GM10248 (cell line): ENCODE results near the gene GPR152.
A peak's percentile ranks its signal among the peaks of the same experiment; 100 is the strongest.

ENCODE experiments used
- CTCF ChIA-PET: fragments of 300-600 bp; sonication (Branson Sonifier 250); formaldehyde crosslinking; extraction: SDS; loops from one replicate; lab custom pipeline; 2021; ENCODE audit warnings: antibody characterized with exemption; lab: Yijun Ruan, JAX
- POLR2A ChIA-PET: fragments of 350-650 bp; sonication (Branson Sonifier 250); formaldehyde crosslinking; extraction: SDS; loops from one replicate; lab custom pipeline; 2020; ENCODE audit warnings: antibody characterized with exemption; lab: Yijun Ruan, JAX
- DNase-seq: peaks from one replicate; pipeline ENCODE4 v3.0.0; 2012; ENCODE audit errors: extremely low spot score
- TF ChIP-seq, protein P1 (sequence below): IDR thresholded peaks from 2 replicates; pipeline ENCODE4 v1.5.1; 2012; ENCODE audit warnings: mild to moderate bottlenecking, low read depth; ENCODE audit errors: extremely low read depth, missing control alignments, control extremely low read depth

The GPR152 gene

DNA sequence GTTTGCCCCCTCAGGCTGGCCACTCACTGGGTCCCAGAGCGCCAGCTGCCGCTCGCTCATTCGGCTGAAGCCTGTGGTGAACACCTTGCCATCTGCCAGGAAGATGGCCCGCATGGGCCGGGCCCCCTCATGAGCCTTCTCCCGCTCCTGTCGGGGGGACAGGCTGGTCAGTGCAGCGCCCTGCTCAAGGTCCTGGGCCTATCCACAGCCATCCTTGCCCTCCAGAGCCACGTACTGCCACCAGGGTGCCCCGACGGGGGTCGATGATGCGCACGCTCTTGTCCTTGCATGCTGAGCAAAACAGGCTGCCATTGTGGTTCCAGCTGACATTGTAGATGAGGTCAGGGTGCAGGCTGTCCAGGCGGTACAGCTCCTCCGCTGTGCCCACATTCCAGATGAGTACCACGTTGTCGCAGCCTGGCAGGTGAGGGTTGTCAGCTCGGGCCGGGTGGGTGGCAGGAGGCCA lies 11.4 kb downstream of the GPR152 start:
- POLR2A ChIA-PET = interaction anchor here (0.5 to 0.8 kb wide), 2 partner anchors 10 to 90 kb away, joined by 3 read pairs; no protein-coding TSS in a partner anchor
- TF ChIP-seq, protein P1, sequence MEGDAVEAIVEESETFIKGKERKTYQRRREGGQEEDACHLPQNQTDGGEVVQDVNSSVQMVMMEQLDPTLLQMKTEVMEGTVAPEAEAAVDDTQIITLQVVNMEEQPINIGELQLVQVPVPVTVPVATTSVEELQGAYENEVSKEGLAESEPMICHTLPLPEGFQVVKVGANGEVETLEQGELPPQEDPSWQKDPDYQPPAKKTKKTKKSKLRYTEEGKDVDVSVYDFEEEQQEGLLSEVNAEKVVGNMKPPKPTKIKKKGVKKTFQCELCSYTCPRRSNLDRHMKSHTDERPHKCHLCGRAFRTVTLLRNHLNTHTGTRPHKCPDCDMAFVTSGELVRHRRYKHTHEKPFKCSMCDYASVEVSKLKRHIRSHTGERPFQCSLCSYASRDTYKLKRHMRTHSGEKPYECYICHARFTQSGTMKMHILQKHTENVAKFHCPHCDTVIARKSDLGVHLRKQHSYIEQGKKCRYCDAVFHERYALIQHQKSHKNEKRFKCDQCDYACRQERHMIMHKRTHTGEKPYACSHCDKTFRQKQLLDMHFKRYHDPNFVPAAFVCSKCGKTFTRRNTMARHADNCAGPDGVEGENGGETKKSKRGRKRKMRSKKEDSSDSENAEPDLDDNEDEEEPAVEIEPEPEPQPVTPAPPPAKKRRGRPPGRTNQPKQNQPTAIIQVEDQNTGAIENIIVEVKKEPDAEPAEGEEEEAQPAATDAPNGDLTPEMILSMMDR = no peak
- DNase-seq = no peak
- CTCF ChIA-PET = interaction anchor here (0.7 to 1.4 kb wide), 5 partner anchors 12 to 40 kb away, joined by 3 to 4 read pairs (median 3); partner anchors contain the start of genes PPP1CA, RPS6KB2, TBC1D10C and TMEM134

DNA sequence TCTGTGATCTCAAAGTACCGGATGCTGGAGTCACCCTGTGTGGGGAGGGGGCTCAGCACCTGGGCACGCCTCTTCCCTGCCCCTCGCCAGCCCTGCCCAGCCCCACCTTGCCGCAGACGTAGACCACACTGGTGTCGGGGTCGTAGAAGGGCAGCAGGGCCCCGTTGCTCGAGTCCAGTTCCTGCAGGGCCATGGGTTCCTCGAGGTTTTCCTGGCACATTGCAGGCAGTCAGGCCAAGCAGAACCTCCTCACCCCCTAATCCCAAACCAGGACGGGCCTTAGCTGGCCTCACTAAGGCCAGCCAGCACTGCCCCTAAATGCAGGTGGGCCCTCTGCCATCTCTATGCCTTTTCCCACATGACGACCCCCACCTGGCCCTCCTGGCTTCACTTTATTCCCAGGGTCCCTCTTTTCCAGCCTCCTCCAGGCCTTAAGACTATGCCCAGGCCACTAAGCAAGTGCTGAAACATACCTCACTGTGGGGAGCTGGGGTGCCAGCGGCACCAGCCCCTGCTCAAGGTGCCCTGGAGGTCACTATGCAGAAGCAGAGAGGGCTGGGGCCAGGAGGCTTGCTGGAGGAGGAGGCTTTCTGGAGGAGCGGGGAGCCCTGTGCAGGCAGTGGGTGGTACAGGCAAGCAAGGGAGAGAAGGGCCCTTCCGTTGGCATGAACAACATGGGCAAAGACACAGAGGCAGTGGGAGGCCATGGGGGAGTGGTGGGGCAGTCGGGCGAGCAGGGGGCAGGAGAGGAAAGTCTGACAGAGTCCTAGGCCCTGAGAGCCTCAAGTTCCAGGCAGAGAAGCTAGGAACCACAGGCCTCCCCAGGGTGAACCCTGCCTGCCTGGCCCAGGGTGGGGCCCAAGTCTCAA lies 12.1 kb downstream of the GPR152 start:
- no peak for DNase-seq
- CTCF ChIA-PET = interaction anchor here (0.7 to 1.4 kb wide), 4 partner anchors 12 to 39 kb away, joined by 3 to 4 read pairs (median 3); partner anchors contain the start of genes PPP1CA, RPS6KB2 and TBC1D10C
- TF ChIP-seq, protein P1 = no peak
- POLR2A ChIA-PET = interaction anchor here (0.5 kb wide), 1 partner anchor 89 kb away, joined by 3 read pairs; no protein-coding TSS in a partner anchor

DNA sequence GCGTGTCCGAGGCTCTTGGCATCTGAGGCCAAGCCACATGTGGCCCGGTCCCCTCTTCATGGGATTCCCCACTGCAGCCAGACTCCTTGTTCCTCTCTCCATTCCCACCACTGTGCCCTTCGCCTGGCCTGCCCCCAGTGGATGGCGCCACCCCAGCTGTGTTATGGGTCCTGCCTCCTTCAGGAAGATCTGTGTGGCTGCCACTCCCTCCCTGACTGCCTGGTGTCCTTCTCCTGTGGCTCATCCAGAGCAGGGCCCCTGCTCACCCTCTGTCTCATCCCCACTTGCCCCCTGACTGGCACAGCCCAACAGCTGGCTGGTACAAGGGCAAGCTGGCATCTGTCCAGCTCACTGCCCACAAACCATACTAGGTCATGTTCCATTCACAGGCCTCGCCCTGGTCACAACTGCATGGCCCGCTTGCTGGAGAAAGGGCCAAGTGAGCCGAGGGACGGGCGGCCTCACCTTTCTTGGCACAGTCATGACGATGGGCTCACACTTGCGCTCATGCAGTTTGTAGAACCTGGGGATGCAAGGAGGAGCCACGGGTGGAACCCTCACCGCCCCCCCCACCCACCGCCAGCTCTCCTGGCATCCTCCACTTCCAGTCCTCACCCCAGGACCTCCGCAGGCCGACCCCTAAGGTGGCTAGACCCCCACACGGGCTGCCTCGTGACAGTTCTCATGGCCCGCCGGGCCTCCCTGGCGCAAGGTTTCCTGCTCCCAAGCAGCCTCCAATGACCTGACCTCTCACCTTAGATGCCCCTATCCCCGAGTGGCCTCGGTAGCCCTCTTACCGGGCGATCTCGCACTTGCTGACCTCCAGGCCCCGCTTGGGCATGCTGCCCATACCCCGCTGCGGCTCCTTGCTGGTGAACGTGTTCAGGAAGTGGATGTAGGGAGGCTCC lies 13.0 kb downstream of the GPR152 start:
- TF ChIP-seq, protein P1 = peak; percentile 43
- no peak for DNase-seq
- ChIA-PET POLR2A (interaction anchor here (0.7 kb wide), 1 partner anchor 9 kb away, joined by 5 read pairs; no protein-coding TSS in a partner anchor), CTCF (interaction anchor here (0.8 to 2.8 kb wide), 12 partner anchors 9 to 66 kb away, joined by 3 to 19 read pairs (median 4); partner anchors contain the start of genes PITPNM1, PPP1CA, RPS6KB2 and TMEM134)

DNA sequence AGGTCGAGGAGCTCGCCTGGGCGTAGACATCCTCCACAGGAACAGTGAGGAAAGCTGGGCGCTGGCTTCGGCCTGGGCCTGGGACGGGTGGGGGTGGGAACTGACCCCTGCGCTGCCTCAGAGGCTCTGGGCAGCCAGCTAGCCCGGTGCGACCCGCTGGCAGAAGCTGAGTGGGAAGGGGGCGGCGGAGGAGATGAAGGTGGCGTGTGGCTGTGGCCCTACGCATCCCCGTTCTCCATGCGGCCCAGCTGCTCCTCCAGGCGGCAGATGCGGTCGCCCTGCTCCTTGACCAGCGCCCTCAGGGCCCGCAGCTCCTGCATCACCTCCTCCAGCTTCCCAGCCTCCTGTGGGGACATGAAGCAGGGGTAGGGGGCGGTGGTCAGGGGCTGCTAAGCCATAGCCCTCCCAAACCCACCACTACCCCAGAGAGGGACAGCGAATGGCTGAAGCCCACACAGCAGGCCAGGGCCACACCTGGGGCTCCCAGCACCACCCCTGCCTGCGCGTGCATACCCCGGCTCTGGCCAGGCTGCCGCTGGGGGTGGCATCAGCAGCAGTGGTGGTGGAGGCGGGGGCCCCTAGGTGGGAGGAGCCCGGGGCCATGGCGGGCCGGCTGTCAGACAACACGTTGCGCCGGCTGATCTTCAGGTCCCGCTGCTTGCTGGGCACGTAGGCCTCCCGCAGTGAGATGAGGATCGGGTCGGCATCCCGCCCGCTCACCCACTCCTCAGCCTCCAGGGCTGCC lies 14.2 kb downstream of the GPR152 start:
- POLR2A ChIA-PET = interaction anchor here (0.7 to 1.7 kb wide), 7 partner anchors 7 to 45 kb away, joined by 3 to 5 read pairs (median 3); partner anchors contain the start of genes AIP, PPP1CA and TBC1D10C
- CTCF ChIA-PET = interaction anchor here (0.5 to 2.8 kb wide), 17 partner anchors 8 to 176 kb away, joined by 3 to 19 read pairs (median 4); partner anchors contain the start of genes GSTP1, PITPNM1, PPP1CA and RAD9A
- peak; percentile 66 for DNase-seq
- TF ChIP-seq, protein P1 = no peak

DNA sequence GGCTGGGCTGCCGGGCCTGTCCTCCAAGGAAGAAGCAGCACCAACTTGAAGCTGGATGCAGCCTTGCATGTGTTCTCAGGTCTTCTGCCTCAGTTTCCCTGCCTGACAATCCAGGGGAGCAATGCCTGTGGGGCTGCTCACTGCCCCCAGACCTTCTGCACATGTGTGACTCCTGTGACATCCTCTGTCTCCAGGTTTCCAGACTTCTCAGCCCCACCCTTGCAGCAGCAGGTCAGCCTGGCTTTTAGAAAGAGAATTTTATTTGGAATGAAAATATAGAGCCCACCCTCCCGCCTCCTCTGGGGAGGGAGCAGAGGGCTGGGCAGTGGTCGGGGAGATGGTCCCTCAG lies 14.7 kb downstream of the GPR152 start:
- no peak for DNase-seq
- CTCF ChIA-PET = interaction anchor here (0.5 to 2.8 kb wide), 11 partner anchors 9 to 177 kb away, joined by 3 to 19 read pairs (median 3); partner anchors contain the start of genes GSTP1, PITPNM1, RAD9A and RPS6KB2
- POLR2A ChIA-PET = interaction anchor here (0.8 to 1.7 kb wide), 6 partner anchors 19 to 45 kb away, joined by 3 to 5 read pairs (median 3); partner anchors contain the start of genes AIP, PPP1CA and TBC1D10C
- TF ChIP-seq, protein P1 = no peak
